Measurements from ENCODE around the gene SHROOM4.

Gene SHROOM4

GRCh38 chrX:50705042-50705441 lies 109.0 kb downstream of the SHROOM4 start:
- no peak for DNase-seq (ENCODE audit: low read depth)

- DNase-seq (ENCODE audit: low read depth), result no peak
Observed at GRCh38 chrX:50704360-50704759, 109.6 kb downstream of the SHROOM4 start.

GRCh38 chrX:50700921-50701320 lies 113.1 kb downstream of the SHROOM4 start:
- DNase-seq (ENCODE audit: low read depth), result no peak

GRCh38 chrX:50698944-50699343 lies 115.0 kb downstream of the SHROOM4 start:
- no peak for DNase-seq (ENCODE audit: low read depth)

- DNase-seq (ENCODE audit: low read depth), result no peak
Observed at GRCh38 chrX:50697691-50698090, 116.3 kb downstream of the SHROOM4 start.

- DNase-seq (ENCODE audit: low read depth), result no peak
Observed at GRCh38 chrX:50691820-50692219, 122.2 kb downstream of the SHROOM4 start.

- no peak for DNase-seq (ENCODE audit: low read depth)
Observed at GRCh38 chrX:50684871-50685270, 129.1 kb downstream of the SHROOM4 start.

GRCh38 chrX:50680990-50681389 lies 133.0 kb downstream of the SHROOM4 start:
- DNase-seq (ENCODE audit: low read depth), result no peak

- no peak for DNase-seq (ENCODE audit: low read depth)
Observed at GRCh38 chrX:50677789-50678188, 136.2 kb downstream of the SHROOM4 start.

GRCh38 chrX:50671661-50672060 lies 142.3 kb downstream of the SHROOM4 start:
- no peak for DNase-seq (ENCODE audit: low read depth)

GRCh38 chrX:50668860-50669259 lies 145.1 kb downstream of the SHROOM4 start:
- DNase-seq (ENCODE audit: low read depth), result no peak

GRCh38 chrX:50648156-50648555 lies 165.8 kb downstream of the SHROOM4 start:
- DNase-seq (ENCODE audit: low read depth), result no peak

- no peak for DNase-seq (ENCODE audit: low read depth)
Observed at GRCh38 chrX:50644496-50644895, 169.5 kb downstream of the SHROOM4 start.

GRCh38 chrX:50643525-50644137 lies 170.4 kb downstream of the SHROOM4 start:
- no peak for DNase-seq (ENCODE audit: low read depth)

GRCh38 chrX:50638123-50638522 lies 175.9 kb downstream of the SHROOM4 start:
- DNase-seq (ENCODE audit: low read depth), result no peak

GRCh38 chrX:50635817-50636365 lies 178.1 kb downstream of the SHROOM4 start:
- no peak for DNase-seq (ENCODE audit: low read depth)

GRCh38 chrX:50635162-50635561 lies 178.8 kb downstream of the SHROOM4 start:
- no peak for DNase-seq (ENCODE audit: low read depth)

- DNase-seq (ENCODE audit: low read depth), result no peak
Observed at GRCh38 chrX:50629774-50630173, 184.2 kb downstream of the SHROOM4 start.

- no peak for DNase-seq (ENCODE audit: low read depth)
Observed at GRCh38 chrX:50627696-50628095, 186.3 kb downstream of the SHROOM4 start.

- no peak for DNase-seq (ENCODE audit: low read depth)
Observed at GRCh38 chrX:50626432-50626831, 187.6 kb downstream of the SHROOM4 start.

- no peak for DNase-seq (ENCODE audit: low read depth)
Observed at GRCh38 chrX:50622751-50623150, 191.2 kb downstream of the SHROOM4 start.

- no peak for DNase-seq (ENCODE audit: low read depth)
Observed at GRCh38 chrX:50618788-50619558, 195.0 kb downstream of the SHROOM4 start.

- no peak for DNase-seq (ENCODE audit: low read depth)
Observed at GRCh38 chrX:50617183-50617582, 196.8 kb downstream of the SHROOM4 start.
